SK-MEL-5 (cell line): ENCODE data around the gene GJB4. TPM values are rescaled to one million over a fixed set of nuclear protein-coding genes. Genes with fewer than 3 reads are reported as not detected.
"Not testable (repeated sequence)": the region's sequence is repeated elsewhere in the genome, so short reads cannot be mapped to it uniquely, and the experiment has no call there.

Source experiments
- DNase-seq: peaks from one replicate; pipeline ENCODE4 v3.0.0-alpha.2; 2016; ENCODE audit warnings: low read depth, low spot score
- in situ Hi-C: cut with HindIII; loops from 2 replicates; pipeline ENCODE4 v1.10.0; 2016; ENCODE audit warnings: low sequenced_read_pairs, high pct_unique_total_duplicates, low pct_unique_long_range_greater_than_20kb
- polyA plus RNA-seq, 2 experiments: library from polyadenylated mRNA; depleted of rRNA; stranded (reverse); fragments of >200 nt; gene quantifications; 2 replicates each; pipeline ENCODE4 v1.2.3, GENCODE V29; 2015
- total RNA-seq: library from RNA; depleted of rRNA; stranded (reverse); fragments of >200 nt; shearing (Covaris generic); gene quantifications from 2 replicates; pipeline ENCODE4 v1.2.3, GENCODE V29; 2014; rRNA removed

Gene GJB4
- not detected in 2 replicates for total RNA-seq
- polyA plus RNA-seq (2015; cell fraction: cytosol; rRNA removed), result not detected in 2 replicates
- not detected in 2 replicates for polyA plus RNA-seq (2015; cell fraction: nucleus; rRNA removed)

- in situ Hi-C loops, result no loop called here
- no peak for DNase-seq
Measured at GRCh38 chr1:34759503-34760357, at the start of gene GJB4. TSS of gene GJB4 (plus strand) at chr1:34759740. CDS start at chr1:34761255, 1,515 bp downstream.

GRCh38 chr1:34710812-34711211 lies 48.7 kb upstream of the GJB4 start:
- in situ Hi-C loops, result no loop called here
- DNase-seq, result no peak

GRCh38 chr1:34711485-34711884 lies 48.1 kb upstream of the GJB4 start:
- DNase-seq, result peak; percentile 46
- in situ Hi-C loops, result no loop called here

GRCh38 chr1:34712007-34712688 lies 47.4 kb upstream of the GJB4 start:
- in situ Hi-C loops, result no loop called here
- no peak for DNase-seq

GRCh38 chr1:34713443-34713842 lies 46.1 kb upstream of the GJB4 start:
- no peak for DNase-seq

GRCh38 chr1:34714386-34714785 lies 45.2 kb upstream of the GJB4 start:
- in situ Hi-C loops, result no loop called here
- DNase-seq, result no peak

More at GRCh38 chr1:34713443-34713842, 46.1 kb upstream of the GJB4 start:
- in situ Hi-C loops, result no loop called here

GRCh38 chr1:34715139-34715538 lies 44.4 kb upstream of the GJB4 start:
- in situ Hi-C loops, result no loop called here
- DNase-seq, result no peak

GRCh38 chr1:34721241-34721640 lies 38.3 kb upstream of the GJB4 start:
- DNase-seq, result no peak
- in situ Hi-C loops, result no loop called here

- no peak for DNase-seq
- in situ Hi-C loops, result no loop called here
Measured at GRCh38 chr1:34721646-34722355, 37.7 kb upstream of the GJB4 start.

GRCh38 chr1:34726861-34727260 lies 32.7 kb upstream of the GJB4 start:
- in situ Hi-C loops, result no loop called here
- DNase-seq, result no peak

GRCh38 chr1:34730485-34730884 lies 29.1 kb upstream of the GJB4 start:
- in situ Hi-C loops, result no loop called here
- DNase-seq, result no peak

- in situ Hi-C loops, result not testable (repeated sequence)
Measured at GRCh38 chr1:34732831-34733230, 26.7 kb upstream of the GJB4 start.

GRCh38 chr1:34736692-34737091 lies 22.8 kb upstream of the GJB4 start:
- DNase-seq, result no peak
- in situ Hi-C loops, result no loop called here

More at GRCh38 chr1:34732831-34733230, 26.7 kb upstream of the GJB4 start:
- not testable (repeated sequence) for DNase-seq

GRCh38 chr1:34737236-34737635 lies 22.3 kb upstream of the GJB4 start:
- DNase-seq, result not testable (repeated sequence)

GRCh38 chr1:34739613-34740012 lies 19.9 kb upstream of the GJB4 start:
- in situ Hi-C loops, result no loop called here
- peak; percentile 68 for DNase-seq

More at GRCh38 chr1:34737236-34737635, 22.3 kb upstream of the GJB4 start:
- in situ Hi-C loops, result not testable (repeated sequence)

GRCh38 chr1:34740161-34740868 lies 19.2 kb upstream of the GJB4 start:
- DNase-seq, result no peak
- in situ Hi-C loops, result no loop called here

- DNase-seq, result peak; percentile 64
- in situ Hi-C loops, result no loop called here
Measured at GRCh38 chr1:34742667-34743270, 16.8 kb upstream of the GJB4 start.
